SK-N-SH (cell line): ENCODE results near the gene OVOL3. TPM values are rescaled to one million over a fixed set of nuclear protein-coding genes. Genes with fewer than 3 reads are reported as not detected.

Source experiments
- CTCF ChIA-PET: fragments of 300-600, 350-600 bp; formaldehyde crosslinking; extraction: SDS; loops from one replicate; lab custom pipeline; 2021; lab: Yijun Ruan, JAX
- POLR2A ChIA-PET: fragments of 350-600 bp; sonication (Branson Sonifier 250); formaldehyde crosslinking; extraction: SDS; loops from one replicate; lab custom pipeline; 2020; ENCODE audit warnings: antibody characterized with exemption, inconsistent platforms; lab: Yijun Ruan, JAX
- DNase-seq: peaks from one replicate; pipeline ENCODE4 v3.0.0; 2012
- H2AFZ ChIP-seq: fragments of 200-600 bp; sonication (generic); 2 replicates; pipeline ENCODE4 v1.8.1; 2016; ENCODE audit warnings: antibody characterized with exemption, mild to moderate bottlenecking, low read depth
- H3F3A ChIP-seq: fragments of 200-600 bp; sonication (generic); replicated peaks from 2 replicates; pipeline ENCODE3; 2016; ENCODE audit warnings: antibody characterized with exemption, mild to moderate bottlenecking; ENCODE audit not compliant: insufficient read depth
- H3K27ac ChIP-seq, 2 experiments: fragments of 200-500 bp in 1 of 2; fragments of 200-600 bp in 1 of 2; sonication (Bioruptor generic) in 1 of 2; sonication (generic), shearing (Covaris generic) in 1 of 2; 2 replicates each; pipeline versions ENCODE4 v1.5.1 to v1.6.1; 2014 to 2016; ENCODE audit warnings: low read depth in 2 of 2, inconsistent platforms in 1 of 2, low read length in 1 of 2, mild to moderate bottlenecking in 1 of 2, mixed read lengths in 1 of 2
- H3K27me3 ChIP-seq: fragments of 200-600 bp; sonication (generic), shearing (Covaris generic); 2 replicates; pipeline ENCODE4 v1.6.1; 2016; ENCODE audit warnings: mixed run types; ENCODE audit not compliant: insufficient read depth
- H3K36me3 ChIP-seq, 2 experiments: fragments of 200-500 bp in 1 of 2; fragments of 200-600 bp in 1 of 2; sonication (Bioruptor generic) in 1 of 2; sonication (generic) in 1 of 2; replicated peaks in 1 of 2; 2 replicates each; pipeline versions ENCODE3 to v1.5.1; 2014 to 2016; ENCODE audit warnings: low read length in 1 of 2, mild to moderate bottlenecking in 1 of 2; ENCODE audit not compliant: insufficient read depth in 2 of 2, control insufficient read depth in 1 of 2
- H3K4me1 ChIP-seq, 2 experiments: fragments of 200-500 bp in 1 of 2; fragments of 200-600 bp in 1 of 2; sonication (Bioruptor generic) in 1 of 2; sonication (generic), shearing (Covaris generic) in 1 of 2; 2 replicates each; pipeline versions ENCODE4 v1.5.1 to v1.6.1; 2014 to 2016; ENCODE audit warnings: low read depth in 1 of 2, low read length in 1 of 2, mixed run types in 1 of 2; ENCODE audit not compliant: insufficient read depth in 2 of 2, control insufficient read depth in 1 of 2
- H3K4me2 ChIP-seq: fragments of 200-600 bp; sonication (generic), shearing (Covaris generic); 2 replicates; pipeline ENCODE4 v1.6.1; 2017; ENCODE audit warnings: mixed run types
- H3K4me3 ChIP-seq, 2 experiments: fragments of 200-500 bp in 1 of 2; fragments of 200-600 bp in 1 of 2; sonication (Bioruptor generic) in 1 of 2; sonication (generic), shearing (Covaris generic) in 1 of 2; 2 replicates each; pipeline versions ENCODE4 v1.5.1 to v1.8.1; 2014 to 2016; ENCODE audit warnings: low read depth in 2 of 2, inconsistent platforms in 1 of 2, low read length in 1 of 2, mild to moderate bottlenecking in 1 of 2, mixed read lengths in 1 of 2, moderate library complexity in 1 of 2
- H3K79me2 ChIP-seq: fragments of 200-600 bp; sonication (generic); 2 replicates; pipeline ENCODE4 v1.8.1; 2017; ENCODE audit warnings: mild to moderate bottlenecking; ENCODE audit not compliant: insufficient read depth
- H3K9ac ChIP-seq: fragments of 200-600 bp; sonication (generic); 2 replicates; pipeline ENCODE4 v1.6.1; 2017; ENCODE audit warnings: mixed run types
- H3K9me2 ChIP-seq: fragments of 200-600 bp; sonication (generic); 2 replicates; pipeline ENCODE4 v1.6.1; 2017; ENCODE audit warnings: mixed run types
- H3K9me3 ChIP-seq: fragments of 200-600 bp; sonication (generic); 2 replicates; pipeline ENCODE4 v1.6.1; 2017; ENCODE audit warnings: mixed run types, mild to moderate bottlenecking, moderate library complexity
- H4K20me1 ChIP-seq: fragments of 200-600 bp; sonication (generic); 2 replicates; pipeline ENCODE4 v1.6.1; 2017; ENCODE audit warnings: mild to moderate bottlenecking, mixed run types; ENCODE audit not compliant: insufficient read depth
- CHD2 ChIP-seq: fragments of 150-350 bp; IDR thresholded peaks from 2 replicates; pipeline ENCODE4 v1.6.1; 2018; ENCODE audit warnings: low read length; ENCODE audit not compliant: partially characterized antibody
- EP300 ChIP-seq, 2 experiments: IDR thresholded peaks; 2 replicates each; pipeline versions ENCODE4 v1.4.0 to v1.6.1; 2012; ENCODE audit warnings: borderline replicate concordance in 1 of 2, low read depth in 1 of 2, low read length in 1 of 2
- EZH2phosphoT487 ChIP-seq: fragments of 200-600 bp; sonication (generic); IDR thresholded peaks from 2 replicates; pipeline ENCODE4 v1.6.1; 2017; ENCODE audit warnings: low read depth, mixed run types, mild to moderate bottlenecking, antibody characterized with exemption, moderate library complexity, borderline replicate concordance
- FOSL2 ChIP-seq: IDR thresholded peaks from 2 replicates; pipeline ENCODE4 v1.4.0; 2012; ENCODE audit warnings: low read depth, mild to moderate bottlenecking, moderate library complexity, borderline replicate concordance
- FOXJ3 ChIP-seq: sonication (generic); formaldehyde crosslinking; IDR thresholded peaks from 2 replicates; pipeline ENCODE4 v1.5.1; 2020; ENCODE audit warnings: mild to moderate bottlenecking, missing genetic modification reagents
- GABPA ChIP-seq: IDR thresholded peaks from 2 replicates; pipeline ENCODE4 v1.4.0; 2012; ENCODE audit warnings: low read depth, mild to moderate bottlenecking
- JUND ChIP-seq: IDR thresholded peaks from 2 replicates; pipeline ENCODE4 v1.4.0; 2012
- MEF2A ChIP-seq: IDR thresholded peaks from 2 replicates; pipeline ENCODE4 v1.4.0; 2012; ENCODE audit warnings: low read depth, borderline replicate concordance
- PBX3 ChIP-seq: IDR thresholded peaks from 2 replicates; pipeline ENCODE4; 2012
- POLR2AphosphoS5 ChIP-seq: IDR thresholded peaks from 2 replicates; pipeline ENCODE4 v1.6.1; 2012; ENCODE audit warnings: low read depth, low read length
- RAD21 ChIP-seq: IDR thresholded peaks from 2 replicates; pipeline ENCODE4 v1.6.1; 2012; ENCODE audit warnings: mild to moderate bottlenecking, low read length
- RFX5 ChIP-seq: IDR thresholded peaks from 2 replicates; pipeline ENCODE4 v1.6.1; 2012; ENCODE audit warnings: mild to moderate bottlenecking, improper control_type of control experiment, low read length
- RXRA ChIP-seq: IDR thresholded peaks from 2 replicates; pipeline ENCODE4 v1.4.0; 2012; ENCODE audit warnings: low read depth, mild to moderate bottlenecking, borderline replicate concordance
- SMC3 ChIP-seq: IDR thresholded peaks from 2 replicates; pipeline ENCODE4 v1.6.1; 2012; ENCODE audit warnings: low read depth, low read length, improper control_type of control experiment
- TAF1 ChIP-seq: IDR thresholded peaks from 2 replicates; pipeline ENCODE4 v1.6.1; 2012; ENCODE audit warnings: low read depth, mild to moderate bottlenecking, low read length, moderate library complexity, borderline replicate concordance
- TEAD4 ChIP-seq: IDR thresholded peaks from 2 replicates; pipeline ENCODE4 v1.4.0; 2012; ENCODE audit warnings: mild to moderate bottlenecking, borderline replicate concordance; ENCODE audit not compliant: insufficient read depth
- WGBS: methylation state at CpG from one replicate; pipeline ENCODE4 v1.1.6; 2017; ENCODE audit warnings: low lambda C conversion rate; 5-methylcytosine and 5-hydroxymethylcytosine counted together
- polyA plus RNA-seq, 3 experiments: library from polyadenylated mRNA; depleted of rRNA; stranded (reverse); fragments of >200 nt; gene quantifications; 2 replicates each; pipeline ENCODE4 v1.2.3, GENCODE V29; 2012
- TF ChIP-seq, protein P1 (sequence below): fragments of 200-600 bp; sonication (generic); IDR thresholded peaks from 2 replicates; pipeline ENCODE4 v1.6.1; 2017; ENCODE audit warnings: antibody characterized with exemption, mild to moderate bottlenecking, moderate library complexity
- TF ChIP-seq, protein P2 (sequence below): IDR thresholded peaks from 2 replicates; pipeline ENCODE4 v1.4.0; 2012; ENCODE audit warnings: low read depth
- TF ChIP-seq, protein P3 (sequence below): fragments of 150-350 bp; IDR thresholded peaks from 2 replicates; pipeline ENCODE4 v1.6.1; 2016; ENCODE audit warnings: mild to moderate bottlenecking, low read depth, low read length
- TF ChIP-seq, protein P4 (sequence below): IDR thresholded peaks from 2 replicates; pipeline ENCODE4 v1.6.1; 2012; ENCODE audit warnings: mild to moderate bottlenecking, low read depth, low read length, moderate library complexity

Gene OVOL3
- polyA plus RNA-seq, 1 of the 3 experiments (the other 2 are of a cell fraction) = not detected

GRCh38 chr19:36086326-36086725 lies 24.6 kb upstream of the OVOL3 start (continued):
- TF ChIP-seq, protein P1, sequence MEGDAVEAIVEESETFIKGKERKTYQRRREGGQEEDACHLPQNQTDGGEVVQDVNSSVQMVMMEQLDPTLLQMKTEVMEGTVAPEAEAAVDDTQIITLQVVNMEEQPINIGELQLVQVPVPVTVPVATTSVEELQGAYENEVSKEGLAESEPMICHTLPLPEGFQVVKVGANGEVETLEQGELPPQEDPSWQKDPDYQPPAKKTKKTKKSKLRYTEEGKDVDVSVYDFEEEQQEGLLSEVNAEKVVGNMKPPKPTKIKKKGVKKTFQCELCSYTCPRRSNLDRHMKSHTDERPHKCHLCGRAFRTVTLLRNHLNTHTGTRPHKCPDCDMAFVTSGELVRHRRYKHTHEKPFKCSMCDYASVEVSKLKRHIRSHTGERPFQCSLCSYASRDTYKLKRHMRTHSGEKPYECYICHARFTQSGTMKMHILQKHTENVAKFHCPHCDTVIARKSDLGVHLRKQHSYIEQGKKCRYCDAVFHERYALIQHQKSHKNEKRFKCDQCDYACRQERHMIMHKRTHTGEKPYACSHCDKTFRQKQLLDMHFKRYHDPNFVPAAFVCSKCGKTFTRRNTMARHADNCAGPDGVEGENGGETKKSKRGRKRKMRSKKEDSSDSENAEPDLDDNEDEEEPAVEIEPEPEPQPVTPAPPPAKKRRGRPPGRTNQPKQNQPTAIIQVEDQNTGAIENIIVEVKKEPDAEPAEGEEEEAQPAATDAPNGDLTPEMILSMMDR = no peak
- TF ChIP-seq, protein P2, sequence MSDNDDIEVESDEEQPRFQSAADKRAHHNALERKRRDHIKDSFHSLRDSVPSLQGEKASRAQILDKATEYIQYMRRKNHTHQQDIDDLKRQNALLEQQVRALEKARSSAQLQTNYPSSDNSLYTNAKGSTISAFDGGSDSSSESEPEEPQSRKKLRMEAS = no peak
- TF ChIP-seq GABPA (no peak), RAD21 (no peak), RFX5 (no peak), TEAD4 (no peak), MEF2A (no peak)

DNA sequence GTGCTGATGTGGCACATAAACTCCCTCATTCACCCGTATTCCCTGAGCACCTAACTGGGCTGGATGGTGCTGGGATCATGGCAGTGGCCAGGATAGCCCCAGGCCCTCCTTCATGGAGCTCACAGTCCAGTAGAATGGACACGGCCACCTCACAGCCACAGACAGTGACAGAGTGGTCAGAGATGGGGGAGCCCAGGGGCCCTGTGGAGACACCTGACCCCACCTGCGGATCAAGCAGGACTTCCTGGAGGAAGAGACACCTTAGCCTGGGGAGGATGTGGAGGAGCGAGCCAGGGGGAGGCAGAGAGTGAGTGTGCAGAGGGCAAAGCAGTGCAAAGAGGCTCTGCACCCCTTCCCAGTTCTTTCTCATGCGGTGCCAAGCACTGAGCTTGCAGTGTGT lies 21.1 kb upstream of the OVOL3 start:
- POLR2A ChIA-PET = no interaction called here
- CTCF ChIA-PET = no interaction called here
- H3K36me3 ChIP-seq = peaks cover 0 to 5% of the 10 kb centered on the region in 2 experiments

More for the DNA sequence above, 21.1 kb upstream of the OVOL3 start:
- Histone ChIP-seq H3K79me2 (no peaks in the 10 kb centered on the region), H4K20me1 (no peaks in the 10 kb centered on the region), H3K4me2 (no peak overlapping the region), H3K27ac (no peak overlapping the region), H3K4me3 (no peak overlapping the region), H2AFZ (no peak overlapping the region), H3K9ac (no peak overlapping the region), H3F3A (no peaks in the 10 kb centered on the region), H3K27me3 (no peaks in the 10 kb centered on the region)
- DNase-seq = no peak
- no peak for TF ChIP-seq GABPA
- TF ChIP-seq FOSL2 = no peak
- TF ChIP-seq CHD2 = no peak
- no peak for TF ChIP-seq MEF2A
- no peak for TF ChIP-seq RXRA
- no peak for TF ChIP-seq PBX3
- TF ChIP-seq, protein P2 = no peak
- TF ChIP-seq POLR2AphosphoS5 = no peak
- TF ChIP-seq, protein P3, sequence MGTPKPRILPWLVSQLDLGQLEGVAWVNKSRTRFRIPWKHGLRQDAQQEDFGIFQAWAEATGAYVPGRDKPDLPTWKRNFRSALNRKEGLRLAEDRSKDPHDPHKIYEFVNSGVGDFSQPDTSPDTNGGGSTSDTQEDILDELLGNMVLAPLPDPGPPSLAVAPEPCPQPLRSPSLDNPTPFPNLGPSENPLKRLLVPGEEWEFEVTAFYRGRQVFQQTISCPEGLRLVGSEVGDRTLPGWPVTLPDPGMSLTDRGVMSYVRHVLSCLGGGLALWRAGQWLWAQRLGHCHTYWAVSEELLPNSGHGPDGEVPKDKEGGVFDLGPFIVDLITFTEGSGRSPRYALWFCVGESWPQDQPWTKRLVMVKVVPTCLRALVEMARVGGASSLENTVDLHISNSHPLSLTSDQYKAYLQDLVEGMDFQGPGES = no peak
- TF ChIP-seq TEAD4 = no peak
- no peak for TF ChIP-seq JUND
- TF ChIP-seq EZH2phosphoT487 = no peak
- TF ChIP-seq, protein P1 = no peak
- no peak for TF ChIP-seq FOXJ3 (CRISPR knock-in tag)
- no peak for TF ChIP-seq SMC3
- TF ChIP-seq, protein P4, sequence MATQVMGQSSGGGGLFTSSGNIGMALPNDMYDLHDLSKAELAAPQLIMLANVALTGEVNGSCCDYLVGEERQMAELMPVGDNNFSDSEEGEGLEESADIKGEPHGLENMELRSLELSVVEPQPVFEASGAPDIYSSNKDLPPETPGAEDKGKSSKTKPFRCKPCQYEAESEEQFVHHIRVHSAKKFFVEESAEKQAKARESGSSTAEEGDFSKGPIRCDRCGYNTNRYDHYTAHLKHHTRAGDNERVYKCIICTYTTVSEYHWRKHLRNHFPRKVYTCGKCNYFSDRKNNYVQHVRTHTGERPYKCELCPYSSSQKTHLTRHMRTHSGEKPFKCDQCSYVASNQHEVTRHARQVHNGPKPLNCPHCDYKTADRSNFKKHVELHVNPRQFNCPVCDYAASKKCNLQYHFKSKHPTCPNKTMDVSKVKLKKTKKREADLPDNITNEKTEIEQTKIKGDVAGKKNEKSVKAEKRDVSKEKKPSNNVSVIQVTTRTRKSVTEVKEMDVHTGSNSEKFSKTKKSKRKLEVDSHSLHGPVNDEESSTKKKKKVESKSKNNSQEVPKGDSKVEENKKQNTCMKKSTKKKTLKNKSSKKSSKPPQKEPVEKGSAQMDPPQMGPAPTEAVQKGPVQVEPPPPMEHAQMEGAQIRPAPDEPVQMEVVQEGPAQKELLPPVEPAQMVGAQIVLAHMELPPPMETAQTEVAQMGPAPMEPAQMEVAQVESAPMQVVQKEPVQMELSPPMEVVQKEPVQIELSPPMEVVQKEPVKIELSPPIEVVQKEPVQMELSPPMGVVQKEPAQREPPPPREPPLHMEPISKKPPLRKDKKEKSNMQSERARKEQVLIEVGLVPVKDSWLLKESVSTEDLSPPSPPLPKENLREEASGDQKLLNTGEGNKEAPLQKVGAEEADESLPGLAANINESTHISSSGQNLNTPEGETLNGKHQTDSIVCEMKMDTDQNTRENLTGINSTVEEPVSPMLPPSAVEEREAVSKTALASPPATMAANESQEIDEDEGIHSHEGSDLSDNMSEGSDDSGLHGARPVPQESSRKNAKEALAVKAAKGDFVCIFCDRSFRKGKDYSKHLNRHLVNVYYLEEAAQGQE = no peak
- TF ChIP-seq EP300 (IDR thresholded peaks at IDR 0.05; ENCODE audit: borderline replicate concordance in 1 of 2, low read depth in 1 of 2, low read length in 1 of 2) = no peak
- no peak for TF ChIP-seq TAF1
- TF ChIP-seq, all 33 proteins: peak for 0
- 94% methylated on average over 4 of the region's 5 CpGs for WGBS
- Histone ChIP-seq H3K9me3 (no peaks in the 10 kb centered on the region), H3K4me1 (no peaks in the 10 kb centered on the region), H3K9me2 (no peaks in the 10 kb centered on the region)
